Stimulated activated CD8-positive, alpha-beta memory T cell treated with anti-CD3 and anti-CD28 coated beads, Interleukin-2, amount 100 ng/mL, for 1 hour (primary cell): ENCODE data around the gene SND1.

ENCODE experiments used
- DNase-seq, 2 donors: peaks; one replicate each; pipeline ENCODE4 v3.0.0-alpha.2; 2020; ENCODE audit warnings: low read depth in 2 of 2

Gene SND1

GRCh38 chr7:127995881-127996215, 343.9 kb downstream of the SND1 start:
- no peak for DNase-seq

- DNase-seq = no peak
Observed at GRCh38 chr7:127996253-127997071, 344.5 kb downstream of the SND1 start.

- DNase-seq = no peak
Observed at GRCh38 chr7:127997226-127997922, 345.4 kb downstream of the SND1 start.

- no peak for DNase-seq
Observed at GRCh38 chr7:127998671-127999070, 346.7 kb downstream of the SND1 start.

GRCh38 chr7:128000048-128000447, 348.1 kb downstream of the SND1 start:
- no peak for DNase-seq

GRCh38 chr7:128000854-128001265, 348.9 kb downstream of the SND1 start:
- no peak for DNase-seq

GRCh38 chr7:128003167-128003566, 351.2 kb downstream of the SND1 start:
- no peak for DNase-seq

- no peak for DNase-seq
Observed at GRCh38 chr7:128003787-128004186, 351.8 kb downstream of the SND1 start.

- no peak for DNase-seq
Observed at GRCh38 chr7:128004623-128005022, 352.6 kb downstream of the SND1 start.

- no peak for DNase-seq
Observed at GRCh38 chr7:128005117-128005516, 353.1 kb downstream of the SND1 start.

GRCh38 chr7:128005759-128006159, 353.8 kb downstream of the SND1 start:
- no peak for DNase-seq

- DNase-seq = no peak
Observed at GRCh38 chr7:128006550-128007302, 354.7 kb downstream of the SND1 start.

- DNase-seq = no peak
Observed at GRCh38 chr7:128007303-128007680, 355.3 kb downstream of the SND1 start.

GRCh38 chr7:128008141-128008540, 356.1 kb downstream of the SND1 start:
- DNase-seq = no peak

GRCh38 chr7:128008744-128009143, 356.8 kb downstream of the SND1 start:
- DNase-seq = no peak

- DNase-seq = no peak
Observed at GRCh38 chr7:128010391-128011127, 358.6 kb downstream of the SND1 start.

- DNase-seq = no peak
Observed at GRCh38 chr7:128011131-128011661, 359.2 kb downstream of the SND1 start.

GRCh38 chr7:128014811-128015210, 362.8 kb downstream of the SND1 start:
- DNase-seq = no peak

- no peak for DNase-seq
Observed at GRCh38 chr7:128017460-128017859, 365.5 kb downstream of the SND1 start.

- no peak for DNase-seq
Observed at GRCh38 chr7:128017862-128018845, 366.2 kb downstream of the SND1 start.
